MM.1S (cell line): ENCODE data around the gene NAB2.

Experiments
- EZH2 ChIP-seq: fragments of 300-600 bp; sonication (generic); optimal IDR thresholded peaks from 2 replicates; pipeline ENCODE3; 2017; ENCODE audit warnings: low read depth, mild to moderate bottlenecking, antibody characterized with exemption, low read length, mixed read lengths
- TF ChIP-seq, protein P1 (sequence below): fragments of 300-600 bp; sonication (generic); IDR thresholded peaks from 2 replicates; pipeline ENCODE4 v1.5.1; 2016; ENCODE audit warnings: antibody characterized with exemption, low read length, mixed read lengths

GRCh38 chr12:57042695-57043094, 46.2 kb upstream of the NAB2 start:
- TF ChIP-seq, protein P1, sequence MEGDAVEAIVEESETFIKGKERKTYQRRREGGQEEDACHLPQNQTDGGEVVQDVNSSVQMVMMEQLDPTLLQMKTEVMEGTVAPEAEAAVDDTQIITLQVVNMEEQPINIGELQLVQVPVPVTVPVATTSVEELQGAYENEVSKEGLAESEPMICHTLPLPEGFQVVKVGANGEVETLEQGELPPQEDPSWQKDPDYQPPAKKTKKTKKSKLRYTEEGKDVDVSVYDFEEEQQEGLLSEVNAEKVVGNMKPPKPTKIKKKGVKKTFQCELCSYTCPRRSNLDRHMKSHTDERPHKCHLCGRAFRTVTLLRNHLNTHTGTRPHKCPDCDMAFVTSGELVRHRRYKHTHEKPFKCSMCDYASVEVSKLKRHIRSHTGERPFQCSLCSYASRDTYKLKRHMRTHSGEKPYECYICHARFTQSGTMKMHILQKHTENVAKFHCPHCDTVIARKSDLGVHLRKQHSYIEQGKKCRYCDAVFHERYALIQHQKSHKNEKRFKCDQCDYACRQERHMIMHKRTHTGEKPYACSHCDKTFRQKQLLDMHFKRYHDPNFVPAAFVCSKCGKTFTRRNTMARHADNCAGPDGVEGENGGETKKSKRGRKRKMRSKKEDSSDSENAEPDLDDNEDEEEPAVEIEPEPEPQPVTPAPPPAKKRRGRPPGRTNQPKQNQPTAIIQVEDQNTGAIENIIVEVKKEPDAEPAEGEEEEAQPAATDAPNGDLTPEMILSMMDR: no peak
- no peak for TF ChIP-seq EZH2
